K562 (cell line): Measurements from ENCODE around the gene NUDT9. TPM values are rescaled to one million over a fixed set of nuclear protein-coding genes. Genes with fewer than 3 reads are reported as not detected.

Experiments
- ATF1 ChIP-seq, 2 experiments: fragments of 450-650 bp in 1 of 2; IDR thresholded peaks; 2 replicates each; pipeline ENCODE4 v1.6.1; 2016; ENCODE audit warnings: missing compliant biosample characterization in 1 of 2, missing genetic modification characterization in 1 of 2
- FOXK1 ChIP-seq: sonication (generic); formaldehyde crosslinking; IDR thresholded peaks from 2 replicates; pipeline ENCODE4 v1.8.0; 2022; ENCODE audit warnings: missing genetic modification reagents, mild to moderate bottlenecking, borderline replicate concordance
- RCOR1 ChIP-seq, 2 experiments: IDR thresholded peaks; 2 replicates each; pipeline ENCODE4 v1.6.1; 2012; ENCODE audit warnings: low read depth in 2 of 2, low read length in 2 of 2, borderline replicate concordance in 1 of 2, improper control_type of control experiment in 1 of 2
- RHOXF2B ChIP-seq: fragments of 250-450 bp; sonication (Bioruptor Pico); conservative IDR thresholded peaks from 2 replicates; pipeline ENCODE4 v1.5.1; 2021
- SPI1 ChIP-seq: IDR thresholded peaks from 2 replicates; pipeline ENCODE4 v1.6.1; 2011; ENCODE audit warnings: low read depth, low read length, control low read depth, borderline replicate concordance
- TAF1 ChIP-seq: IDR thresholded peaks from 2 replicates; pipeline ENCODE4 v1.6.1; 2011; ENCODE audit warnings: mild to moderate bottlenecking, low read length, moderate library complexity; ENCODE audit not compliant: insufficient read depth, control insufficient read depth, severe bottlenecking; ENCODE audit errors: extremely low read depth
- TRIM24 ChIP-seq, 2 experiments: fragments of 450-650 bp; IDR thresholded peaks; 2 replicates each; pipeline ENCODE4 v1.6.1; 2016
- XRCC5 ChIP-seq: fragments of 200-400 bp; formaldehyde crosslinking; IDR thresholded peaks from 2 replicates; pipeline ENCODE4 v1.6.1; 2017; ENCODE audit warnings: low read depth, mild to moderate bottlenecking, low read length
- ZBTB7A ChIP-seq: IDR thresholded peaks from 2 replicates; pipeline ENCODE4 v1.6.1; 2011; ENCODE audit warnings: low read depth, mild to moderate bottlenecking, low read length, moderate library complexity, borderline replicate concordance; ENCODE audit not compliant: control insufficient read depth
- polyA plus RNA-seq, 8 experiments: library from polyadenylated mRNA; depleted of rRNA in 4 of 8; stranded (reverse) in 5 of 8; unstranded in 3 of 8; fragments of >200 nt; fragmentation: Nextera tagmentation in 2 of 8; fragmentation: Illumina TruSeq in 1 of 8; extraction: Ambion mirVana in 2 of 8; extraction: Trizol in 1 of 8; gene quantifications; 2 replicates each; pipeline versions ENCODE4 v1.2.1 to v1.2.3, GENCODE V29; 2011 to 2014; ENCODE audit warnings: inconsistent platforms in 1 of 8, missing spikeins in 1 of 8
- total RNA-seq, 7 experiments: library from RNA; depleted of rRNA in 6 of 7; stranded (reverse); fragments of >200 nt in 6 of 7; fragmentation: Illumina TruSeq in 2 of 7; extraction: Trizol in 2 of 7; gene quantifications; 2 replicates each; pipeline versions ENCODE4 v1.2.1 to v1.2.3, GENCODE V29; 2011 to 2021; ENCODE audit warnings: low replicate concordance in 1 of 7
- TF ChIP-seq, protein P1 (sequence below): sonication (generic); formaldehyde crosslinking; IDR thresholded peaks from 2 replicates; pipeline ENCODE4 v1.5.0; 2020; ENCODE audit warnings: missing genetic modification reagents
- TF ChIP-seq, protein P2 (sequence below): sonication (generic); formaldehyde crosslinking; IDR thresholded peaks from 2 replicates; pipeline ENCODE4 v1.8.1; 2023; ENCODE audit warnings: mild to moderate bottlenecking, missing genetic modification reagents
- TF ChIP-seq, protein P3 (sequence below): fragments of 200-400 bp; formaldehyde crosslinking; IDR thresholded peaks from 2 replicates; pipeline ENCODE4 v1.6.1; 2017; ENCODE audit warnings: mild to moderate bottlenecking, low read depth, low read length, moderate library complexity
- TF ChIP-seq, protein P4 (sequence below): fragments of 450-650 bp; formaldehyde crosslinking; IDR thresholded peaks from 2 replicates; pipeline ENCODE4 v1.4.0; 2020; ENCODE audit warnings: mild to moderate bottlenecking, moderate library complexity
- TF ChIP-seq, protein P5 (sequence below): fragments of 250-450 bp; sonication (Bioruptor Pico); IDR thresholded peaks from 2 replicates; pipeline ENCODE4 v1.4.0; 2020
- TF ChIP-seq, protein P6 (sequence below): fragments of 250-450 bp; sonication (Bioruptor Pico); IDR thresholded peaks from 2 replicates; pipeline ENCODE4 v1.5.0; 2020; ENCODE audit warnings: mild to moderate bottlenecking

NUDT9 gene
- total and polyA plus RNA-seq, 9 of the 15 experiments (the other 6 are each of a cell fraction or from before 2014, with no cell fraction given) = 8.5 to 20.8 (median 18.0) TPM

DNA sequence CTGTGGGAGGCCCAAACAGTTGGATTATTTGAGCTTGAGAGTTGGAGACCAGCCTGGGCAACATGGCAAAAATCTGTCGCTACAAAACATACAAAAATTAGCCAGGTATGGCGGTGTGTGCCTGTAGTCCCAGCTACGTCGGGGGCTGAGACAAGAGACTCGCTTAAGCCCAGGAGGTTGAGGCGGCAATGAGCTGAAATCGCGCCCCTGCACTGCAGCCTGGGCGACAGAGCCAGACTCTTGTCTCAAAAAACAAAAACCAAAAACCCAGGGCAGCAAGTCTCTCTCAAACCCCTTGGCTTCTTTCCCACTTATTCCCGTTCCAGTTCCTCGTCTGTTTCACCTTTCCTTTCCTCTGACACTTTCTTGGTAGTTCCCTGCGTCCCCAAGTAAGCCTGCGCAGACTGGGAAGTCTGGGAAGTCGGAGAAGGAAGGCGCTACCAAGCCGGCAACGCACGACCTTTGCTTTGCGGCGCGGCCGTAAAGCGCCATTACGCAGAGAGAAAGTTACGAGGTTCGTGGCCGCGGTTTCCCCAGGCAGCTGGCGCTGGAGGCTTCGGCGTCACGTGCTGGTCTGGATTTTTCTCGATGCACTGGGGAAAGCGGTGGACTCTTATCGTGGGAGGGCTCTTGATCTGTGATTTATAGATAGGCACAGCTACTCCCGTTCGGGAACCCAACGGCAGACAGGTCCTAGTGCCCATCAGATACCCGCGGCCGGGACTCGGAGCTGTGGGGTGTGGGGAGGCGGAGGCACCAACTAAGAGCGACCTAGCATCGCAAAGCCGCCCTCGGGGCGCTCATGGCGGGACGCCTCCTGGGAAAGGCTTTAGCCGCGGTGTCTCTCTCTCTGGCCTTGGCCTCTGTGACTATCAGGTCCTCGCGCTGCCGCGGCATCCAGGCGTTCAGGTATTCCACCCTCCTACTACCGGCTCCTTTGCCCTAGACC lies at the start of gene NUDT9 (continued):
- TF ChIP-seq, protein P1, sequence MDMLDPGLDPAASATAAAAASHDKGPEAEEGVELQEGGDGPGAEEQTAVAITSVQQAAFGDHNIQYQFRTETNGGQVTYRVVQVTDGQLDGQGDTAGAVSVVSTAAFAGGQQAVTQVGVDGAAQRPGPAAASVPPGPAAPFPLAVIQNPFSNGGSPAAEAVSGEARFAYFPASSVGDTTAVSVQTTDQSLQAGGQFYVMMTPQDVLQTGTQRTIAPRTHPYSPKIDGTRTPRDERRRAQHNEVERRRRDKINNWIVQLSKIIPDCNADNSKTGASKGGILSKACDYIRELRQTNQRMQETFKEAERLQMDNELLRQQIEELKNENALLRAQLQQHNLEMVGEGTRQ (CRISPR knock-in tag) = peak; percentile 94
- TF ChIP-seq, protein P2, sequence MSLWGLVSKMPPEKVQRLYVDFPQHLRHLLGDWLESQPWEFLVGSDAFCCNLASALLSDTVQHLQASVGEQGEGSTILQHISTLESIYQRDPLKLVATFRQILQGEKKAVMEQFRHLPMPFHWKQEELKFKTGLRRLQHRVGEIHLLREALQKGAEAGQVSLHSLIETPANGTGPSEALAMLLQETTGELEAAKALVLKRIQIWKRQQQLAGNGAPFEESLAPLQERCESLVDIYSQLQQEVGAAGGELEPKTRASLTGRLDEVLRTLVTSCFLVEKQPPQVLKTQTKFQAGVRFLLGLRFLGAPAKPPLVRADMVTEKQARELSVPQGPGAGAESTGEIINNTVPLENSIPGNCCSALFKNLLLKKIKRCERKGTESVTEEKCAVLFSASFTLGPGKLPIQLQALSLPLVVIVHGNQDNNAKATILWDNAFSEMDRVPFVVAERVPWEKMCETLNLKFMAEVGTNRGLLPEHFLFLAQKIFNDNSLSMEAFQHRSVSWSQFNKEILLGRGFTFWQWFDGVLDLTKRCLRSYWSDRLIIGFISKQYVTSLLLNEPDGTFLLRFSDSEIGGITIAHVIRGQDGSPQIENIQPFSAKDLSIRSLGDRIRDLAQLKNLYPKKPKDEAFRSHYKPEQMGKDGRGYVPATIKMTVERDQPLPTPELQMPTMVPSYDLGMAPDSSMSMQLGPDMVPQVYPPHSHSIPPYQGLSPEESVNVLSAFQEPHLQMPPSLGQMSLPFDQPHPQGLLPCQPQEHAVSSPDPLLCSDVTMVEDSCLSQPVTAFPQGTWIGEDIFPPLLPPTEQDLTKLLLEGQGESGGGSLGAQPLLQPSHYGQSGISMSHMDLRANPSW (CRISPR knock-in tag) = no peak
- TF ChIP-seq FOXK1 (CRISPR knock-in tag) = no peak
- TF ChIP-seq ATF1 (CRISPR knock-in tag; IDR thresholded peaks at IDR 0.05) = no peak
- peak; percentile 91 for TF ChIP-seq ATF1 (tag; IDR thresholded peaks at IDR 0.05)
- TF ChIP-seq TRIM24 (IDR thresholded peaks at IDR 0.05) = no peak; a peak in 1 of 4 replicates
- peak; percentile 82; the same call in 1 of the 2 replicates for TF ChIP-seq XRCC5
- TF ChIP-seq ZBTB7A = peak; percentile 14; the same call in 1 of the 2 replicates
- no peak for TF ChIP-seq RHOXF2B (CRISPR knock-in tag)
- peak; percentile 86 for TF ChIP-seq TAF1
- TF ChIP-seq, protein P3, sequence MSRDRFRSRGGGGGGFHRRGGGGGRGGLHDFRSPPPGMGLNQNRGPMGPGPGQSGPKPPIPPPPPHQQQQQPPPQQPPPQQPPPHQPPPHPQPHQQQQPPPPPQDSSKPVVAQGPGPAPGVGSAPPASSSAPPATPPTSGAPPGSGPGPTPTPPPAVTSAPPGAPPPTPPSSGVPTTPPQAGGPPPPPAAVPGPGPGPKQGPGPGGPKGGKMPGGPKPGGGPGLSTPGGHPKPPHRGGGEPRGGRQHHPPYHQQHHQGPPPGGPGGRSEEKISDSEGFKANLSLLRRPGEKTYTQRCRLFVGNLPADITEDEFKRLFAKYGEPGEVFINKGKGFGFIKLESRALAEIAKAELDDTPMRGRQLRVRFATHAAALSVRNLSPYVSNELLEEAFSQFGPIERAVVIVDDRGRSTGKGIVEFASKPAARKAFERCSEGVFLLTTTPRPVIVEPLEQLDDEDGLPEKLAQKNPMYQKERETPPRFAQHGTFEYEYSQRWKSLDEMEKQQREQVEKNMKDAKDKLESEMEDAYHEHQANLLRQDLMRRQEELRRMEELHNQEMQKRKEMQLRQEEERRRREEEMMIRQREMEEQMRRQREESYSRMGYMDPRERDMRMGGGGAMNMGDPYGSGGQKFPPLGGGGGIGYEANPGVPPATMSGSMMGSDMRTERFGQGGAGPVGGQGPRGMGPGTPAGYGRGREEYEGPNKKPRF = no peak
- peak; percentile 54; the same call in 1 of the 2 replicates for TF ChIP-seq SPI1
- TF ChIP-seq, protein P4, sequence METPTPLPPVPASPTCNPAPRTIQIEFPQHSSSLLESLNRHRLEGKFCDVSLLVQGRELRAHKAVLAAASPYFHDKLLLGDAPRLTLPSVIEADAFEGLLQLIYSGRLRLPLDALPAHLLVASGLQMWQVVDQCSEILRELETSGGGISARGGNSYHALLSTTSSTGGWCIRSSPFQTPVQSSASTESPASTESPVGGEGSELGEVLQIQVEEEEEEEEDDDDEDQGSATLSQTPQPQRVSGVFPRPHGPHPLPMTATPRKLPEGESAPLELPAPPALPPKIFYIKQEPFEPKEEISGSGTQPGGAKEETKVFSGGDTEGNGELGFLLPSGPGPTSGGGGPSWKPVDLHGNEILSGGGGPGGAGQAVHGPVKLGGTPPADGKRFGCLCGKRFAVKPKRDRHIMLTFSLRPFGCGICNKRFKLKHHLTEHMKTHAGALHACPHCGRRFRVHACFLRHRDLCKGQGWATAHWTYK (CRISPR knock-in tag) = 0 out of 2 replicates have a peak, but pooled peaks have one; percentile 57
- TF ChIP-seq RCOR1 (IDR thresholded peaks at IDR 0.05; ENCODE audit: borderline replicate concordance in 1 of 2, low read depth in 2 of 2, low read length in 2 of 2) = peak in 1 of 2 experiments; percentile 87; a peak in 3 of 4 replicates
- TF ChIP-seq, protein P5, sequence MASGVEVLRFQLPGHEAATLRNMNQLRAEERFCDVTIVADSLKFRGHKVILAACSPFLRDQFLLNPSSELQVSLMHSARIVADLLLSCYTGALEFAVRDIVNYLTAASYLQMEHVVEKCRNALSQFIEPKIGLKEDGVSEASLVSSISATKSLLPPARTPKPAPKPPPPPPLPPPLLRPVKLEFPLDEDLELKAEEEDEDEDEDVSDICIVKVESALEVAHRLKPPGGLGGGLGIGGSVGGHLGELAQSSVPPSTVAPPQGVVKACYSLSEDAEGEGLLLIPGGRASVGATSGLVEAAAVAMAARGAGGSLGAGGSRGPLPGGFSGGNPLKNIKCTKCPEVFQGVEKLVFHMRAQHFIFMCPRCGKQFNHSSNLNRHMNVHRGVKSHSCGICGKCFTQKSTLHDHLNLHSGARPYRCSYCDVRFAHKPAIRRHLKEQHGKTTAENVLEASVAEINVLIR (CRISPR knock-in tag) = peak; percentile 31; the same call in 1 of the 2 replicates
- TF ChIP-seq, protein P6, sequence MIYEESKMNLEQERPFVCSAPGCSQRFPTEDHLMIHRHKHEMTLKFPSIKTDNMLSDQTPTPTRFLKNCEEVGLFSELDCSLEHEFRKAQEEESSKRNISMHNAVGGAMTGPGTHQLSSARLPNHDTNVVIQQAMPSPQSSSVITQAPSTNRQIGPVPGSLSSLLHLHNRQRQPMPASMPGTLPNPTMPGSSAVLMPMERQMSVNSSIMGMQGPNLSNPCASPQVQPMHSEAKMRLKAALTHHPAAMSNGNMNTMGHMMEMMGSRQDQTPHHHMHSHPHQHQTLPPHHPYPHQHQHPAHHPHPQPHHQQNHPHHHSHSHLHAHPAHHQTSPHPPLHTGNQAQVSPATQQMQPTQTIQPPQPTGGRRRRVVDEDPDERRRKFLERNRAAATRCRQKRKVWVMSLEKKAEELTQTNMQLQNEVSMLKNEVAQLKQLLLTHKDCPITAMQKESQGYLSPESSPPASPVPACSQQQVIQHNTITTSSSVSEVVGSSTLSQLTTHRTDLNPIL = no peak
